Cardiac septum (tissue), 1 donor: ENCODE measurements around the gene TAS2R41. TPM values are rescaled to one million over a fixed set of nuclear protein-coding genes. Genes with fewer than 3 reads are reported as not detected.
"Not testable (repeated sequence)": the region's sequence is repeated elsewhere in the genome, so short reads cannot be mapped to it uniquely, and the experiment has no call there.

Source experiments
- DNase-seq: peaks from one replicate; pipeline ENCODE4 v3.0.0-alpha.2; 2020; ENCODE audit warnings: low spot score
- intact Hi-C: fragments of 100-400 bp; cut with DNase I; formaldehyde crosslinking; loops from one replicate; pipeline ENCODE4 v1.14.0; 2022
- total RNA-seq: library from RNA; stranded (reverse); fragmentation: NEBNext Ultra II Directional; extraction: Animal tissue kit (Norgen Biotek cat#: 25700); gene quantifications from one replicate; pipeline ENCODE4 v1.2.1, GENCODE V29; 2021
- donor health status: DM: no; HTN: no; CAD: no.

TAS2R41 gene
- total RNA-seq, 1 donor from 2014 or later = not detected

DNA sequence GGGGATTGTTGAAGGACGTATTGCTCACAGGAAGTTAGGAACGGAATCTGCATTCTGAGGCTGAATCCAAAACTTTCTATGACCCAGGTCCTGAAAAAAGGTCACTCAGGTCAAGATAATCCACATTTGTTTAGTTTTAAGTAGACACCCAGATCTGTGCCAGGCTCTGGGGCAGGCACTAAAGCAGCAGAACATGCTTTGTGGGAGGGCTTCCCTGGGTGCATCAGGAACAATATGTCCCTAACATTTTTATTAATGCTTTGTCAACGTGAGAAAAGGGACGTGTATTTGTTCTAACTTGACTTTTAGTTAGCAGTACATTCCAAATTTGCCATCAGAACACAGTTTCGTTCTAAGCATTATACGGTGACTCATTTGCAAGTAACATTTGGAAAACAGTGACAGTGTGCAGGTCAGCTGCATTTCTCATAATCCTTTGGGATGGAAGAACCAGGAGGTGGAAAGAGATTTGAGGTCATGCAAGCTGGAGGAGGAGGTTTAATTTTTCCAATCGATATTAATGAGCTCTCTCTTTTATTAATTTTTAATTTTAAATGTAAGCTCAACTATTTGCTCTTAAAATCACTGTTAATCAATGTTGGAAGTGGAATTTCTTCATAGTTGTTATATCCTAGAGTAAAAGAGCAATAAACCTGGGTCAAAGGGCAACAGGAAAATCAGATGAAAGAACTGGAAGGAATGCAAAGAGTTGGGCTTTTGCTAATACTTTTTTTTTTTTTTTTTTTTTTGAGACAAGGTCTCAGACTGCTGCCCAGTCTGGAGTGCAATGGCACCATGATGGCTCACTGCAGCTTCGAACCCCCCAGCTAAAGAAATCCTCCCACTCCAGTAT lies 35.0 kb downstream of the TAS2R41 start:
- DNase-seq = no peak
- intact Hi-C loops = no loop called here

DNA sequence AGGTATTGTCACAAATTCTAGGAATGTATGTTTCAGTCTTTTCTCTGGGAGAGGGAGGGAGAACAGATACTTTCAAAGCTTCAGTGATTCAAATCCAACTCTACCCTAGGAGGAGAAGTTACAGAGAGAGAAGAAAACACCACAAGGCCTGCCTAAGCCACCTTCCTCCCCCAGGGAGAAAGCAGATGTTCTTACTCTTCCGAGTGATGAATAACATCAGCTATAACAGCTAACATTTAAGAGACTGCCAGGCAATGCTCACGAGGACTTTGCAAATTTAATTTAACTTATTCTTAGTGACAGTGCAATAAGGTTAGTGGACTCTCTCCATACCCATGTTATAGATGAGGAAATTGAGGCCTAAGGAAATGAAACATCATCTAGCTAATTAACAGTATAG lies 36.8 kb downstream of the TAS2R41 start:
- no peak for DNase-seq
- intact Hi-C loops = no loop called here

DNA sequence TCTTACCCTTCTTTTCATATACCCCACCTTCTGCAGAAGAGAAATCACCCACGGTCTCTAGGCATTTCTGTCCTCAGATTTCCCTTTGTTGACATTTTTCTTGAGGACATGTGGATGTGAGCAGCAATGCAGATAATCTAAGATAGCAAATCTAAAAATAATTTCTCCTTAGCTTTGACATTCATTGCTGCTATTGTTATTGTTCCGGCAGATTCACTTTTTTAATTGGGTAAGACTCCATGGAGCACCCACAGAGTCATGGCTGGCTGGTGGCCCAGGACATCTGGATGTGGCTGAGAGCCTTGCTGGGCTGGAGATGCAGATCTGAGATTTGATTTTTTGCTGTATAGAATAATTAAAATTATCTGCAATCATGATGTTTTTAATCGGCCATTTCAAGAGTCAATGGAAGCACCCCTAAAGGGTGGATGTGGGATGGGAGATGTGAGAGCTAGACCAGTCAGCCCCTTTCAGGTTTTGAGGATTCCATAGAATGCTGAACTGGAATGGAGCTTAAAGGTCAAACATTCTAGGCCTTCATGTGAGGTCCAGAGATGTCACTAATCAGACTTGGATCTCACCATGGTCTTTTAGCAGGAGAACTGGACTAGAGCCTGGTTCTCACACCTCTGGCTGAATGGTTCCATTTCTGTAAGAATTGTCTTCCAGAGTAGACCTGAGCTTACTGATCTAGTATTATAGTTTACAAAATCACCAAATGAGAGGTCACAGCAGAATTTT lies 37.5 kb downstream of the TAS2R41 start:
- no peak for DNase-seq
- intact Hi-C loops = no loop called here

DNA sequence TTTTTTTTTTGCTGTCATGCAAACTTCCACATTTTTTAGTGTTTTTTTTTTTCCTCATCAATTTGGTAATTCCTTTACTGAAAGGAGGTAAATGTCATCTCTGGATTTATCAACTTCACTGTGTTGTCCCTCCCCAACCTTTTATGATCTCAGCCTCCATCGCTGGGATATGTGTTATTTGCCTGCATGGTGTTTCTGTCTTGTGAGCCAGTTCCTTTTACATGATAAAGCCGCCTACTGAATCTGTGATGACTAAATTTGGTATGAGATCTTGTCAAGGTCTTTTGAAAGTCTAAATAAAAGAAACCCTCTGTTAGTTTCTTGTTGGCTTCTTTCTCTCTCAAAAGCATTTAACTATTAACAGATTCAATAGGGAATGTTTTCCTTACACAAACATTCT lies 39.3 kb downstream of the TAS2R41 start:
- intact Hi-C loops = no loop called here
- no peak for DNase-seq

DNA sequence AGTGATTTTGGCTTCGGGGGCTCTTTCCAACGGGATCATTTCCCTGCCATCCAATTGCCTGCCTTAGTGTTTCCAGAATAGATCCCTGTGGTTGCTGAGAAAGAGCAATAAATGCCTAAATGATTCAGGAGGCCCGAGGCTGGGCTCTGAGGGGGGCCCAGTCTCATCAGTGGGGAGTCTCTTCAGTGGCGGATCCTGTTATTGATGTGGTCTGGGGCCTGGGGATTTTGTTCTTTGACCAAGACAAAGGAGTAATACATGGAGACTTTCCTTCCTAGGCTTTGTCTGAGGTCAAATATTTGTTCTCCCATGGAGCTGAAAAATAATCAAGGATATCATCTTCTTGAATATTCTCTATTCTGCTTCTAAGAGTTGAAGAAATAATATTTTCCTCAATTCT lies 40.8 kb downstream of the TAS2R41 start:
- no peak for DNase-seq
- intact Hi-C loops = no loop called here

DNA sequence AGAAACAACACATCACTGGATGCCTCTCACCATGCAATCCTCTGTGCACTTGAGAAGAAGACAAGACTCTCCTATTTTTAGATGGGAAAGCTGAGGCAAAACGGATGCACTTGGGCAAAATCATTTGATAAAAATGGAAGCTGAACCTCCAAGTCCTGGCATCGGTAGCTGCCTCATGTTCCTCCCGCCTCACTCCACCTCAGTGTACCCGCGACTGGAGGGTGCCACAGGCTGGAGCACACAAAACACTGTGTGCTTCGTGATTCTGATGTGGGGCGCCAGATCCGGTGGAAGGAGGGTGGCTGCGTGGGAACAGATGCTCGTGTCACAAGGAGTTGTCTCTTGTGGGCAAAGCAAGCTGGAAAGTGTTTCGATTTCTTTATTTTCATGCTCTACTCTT lies 41.3 kb downstream of the TAS2R41 start:
- intact Hi-C loops = no loop called here
- no peak for DNase-seq

DNA sequence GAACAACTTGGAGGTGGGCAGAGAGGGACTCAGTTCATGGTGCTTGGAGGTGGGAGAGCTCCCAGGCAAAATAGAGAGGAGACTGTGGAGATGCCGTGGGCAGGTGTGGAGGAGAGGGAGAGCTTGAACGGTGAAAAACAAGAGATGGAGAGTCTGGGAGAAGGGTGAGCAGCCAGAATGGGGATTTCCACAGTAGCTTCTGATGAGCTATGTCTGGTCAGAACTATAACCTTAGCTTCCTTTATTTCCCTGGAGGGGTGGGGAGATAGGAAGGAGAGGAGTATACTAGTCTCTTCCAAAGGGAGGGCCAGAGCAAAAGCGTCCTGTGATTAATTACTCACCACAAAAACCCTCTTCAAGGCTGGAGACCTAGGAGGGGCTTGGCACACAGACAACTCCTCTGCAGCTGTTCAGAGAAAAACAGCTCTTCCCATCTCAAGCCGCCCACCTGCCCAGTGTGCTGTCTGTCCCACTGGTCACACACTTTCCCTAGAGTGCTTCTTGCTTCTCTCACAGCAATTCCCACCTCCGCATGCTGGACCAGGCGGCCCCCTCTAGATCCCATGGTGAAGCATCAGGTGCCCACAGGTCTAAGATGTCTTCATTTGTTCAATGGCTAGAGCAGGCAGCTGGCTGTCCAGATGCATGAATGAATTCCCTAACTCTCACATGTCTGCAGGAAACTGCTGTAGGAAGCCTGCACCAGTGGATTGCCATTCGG lies 41.9 kb downstream of the TAS2R41 start:
- intact Hi-C loops = no loop called here
- DNase-seq = no peak

DNA sequence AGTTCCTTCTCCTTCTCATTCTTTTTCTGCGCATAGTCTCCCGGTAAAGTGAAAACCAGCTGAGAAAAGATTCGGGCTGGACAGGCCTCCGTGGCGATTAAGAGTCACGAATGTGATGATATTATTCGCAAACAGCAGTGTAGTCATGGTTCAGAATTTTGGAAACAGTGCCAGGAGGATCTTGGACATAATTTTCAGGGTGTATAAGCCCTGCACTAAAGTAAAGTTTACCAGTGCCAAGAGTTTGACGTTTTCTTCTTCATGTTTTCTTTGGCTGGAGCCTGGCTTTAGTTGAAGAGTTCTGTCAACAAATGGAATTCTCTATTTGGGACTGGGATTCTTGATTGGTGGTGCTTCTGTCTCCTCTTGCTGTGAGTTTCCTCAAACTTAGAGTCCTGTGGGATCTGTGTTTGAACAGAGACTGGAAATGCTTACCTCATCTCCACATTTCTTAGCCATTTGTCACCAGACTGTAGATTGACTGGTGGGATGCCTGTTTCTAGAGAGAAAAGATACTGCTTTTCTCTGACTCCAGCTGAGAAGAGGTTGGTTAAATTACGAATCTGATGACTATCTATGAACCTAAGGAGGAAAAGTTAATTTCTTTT lies 44.7 kb downstream of the TAS2R41 start:
- DNase-seq, intact Hi-C loops: not testable (repeated sequence)

Other genes starting within 250 kb of the TAS2R41 start
- 208 TPM for gene GSTK1, start 214.4 kb upstream of the TAS2R41 start, total RNA-seq
- gene TMEM139, start 192.9 kb upstream of the TAS2R41 start, total RNA-seq = 6.9 TPM
- gene CASP2, start 189.5 kb upstream of the TAS2R41 start, total RNA-seq = 12.6 TPM
- gene CLCN1, start 161.8 kb upstream of the TAS2R41 start, total RNA-seq = not detected
- gene FAM131B, start 115.2 kb upstream of the TAS2R41 start, total RNA-seq = 0.19 TPM
- gene ZYX, start 96.5 kb upstream of the TAS2R41 start, total RNA-seq = 126 TPM
- gene EPHA1, start 69.0 kb upstream of the TAS2R41 start, total RNA-seq = not detected
- gene TAS2R60, start 34.4 kb upstream of the TAS2R41 start, total RNA-seq = not detected
- not detected for gene CTAGE15, start 93.9 kb downstream of the TAS2R41 start, total RNA-seq
- 0.54 TPM for gene TCAF2, start 143.1 kb downstream of the TAS2R41 start, total RNA-seq